Activated CD8-positive, alpha-beta memory T cell treated with anti-CD3 and anti-CD28 coated beads for 4 hours (primary cell): ENCODE results near the gene COL11A2.

ENCODE experiments used
- DNase-seq, 2 donors: peaks; one replicate each; pipeline ENCODE4 v3.0.0-alpha.2; 2020; ENCODE audit warnings: low read depth in 2 of 2

COL11A2 gene

GRCh38 chr6:33171880-33172687, 20.2 kb downstream of the COL11A2 start:
- DNase-seq, result no peak

- no peak for DNase-seq
Observed at GRCh38 chr6:33171016-33171879, 21.0 kb downstream of the COL11A2 start.

GRCh38 chr6:33170176-33171015, 21.9 kb downstream of the COL11A2 start:
- DNase-seq, result no peak

GRCh38 chr6:33169291-33170175, 22.7 kb downstream of the COL11A2 start:
- DNase-seq, result no peak

GRCh38 chr6:33168639-33169038, 23.6 kb downstream of the COL11A2 start:
- DNase-seq, result no peak

DNA sequence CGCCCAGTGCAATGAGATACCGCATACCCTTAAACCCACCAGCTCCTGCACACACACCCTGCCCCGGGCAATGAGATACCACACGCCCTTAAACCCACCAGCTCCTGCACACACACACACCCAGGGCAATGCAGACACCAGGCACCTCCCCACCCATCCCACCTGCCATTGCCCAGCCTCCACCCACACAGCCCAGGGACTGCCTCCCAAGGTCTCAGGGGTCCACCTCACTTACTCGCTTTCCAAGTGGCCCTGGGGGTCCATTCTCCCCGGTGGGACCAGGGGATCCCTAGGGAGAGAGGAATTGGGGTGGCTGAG, 24.0 kb downstream of the COL11A2 start:
- DNase-seq, result no peak

DNA sequence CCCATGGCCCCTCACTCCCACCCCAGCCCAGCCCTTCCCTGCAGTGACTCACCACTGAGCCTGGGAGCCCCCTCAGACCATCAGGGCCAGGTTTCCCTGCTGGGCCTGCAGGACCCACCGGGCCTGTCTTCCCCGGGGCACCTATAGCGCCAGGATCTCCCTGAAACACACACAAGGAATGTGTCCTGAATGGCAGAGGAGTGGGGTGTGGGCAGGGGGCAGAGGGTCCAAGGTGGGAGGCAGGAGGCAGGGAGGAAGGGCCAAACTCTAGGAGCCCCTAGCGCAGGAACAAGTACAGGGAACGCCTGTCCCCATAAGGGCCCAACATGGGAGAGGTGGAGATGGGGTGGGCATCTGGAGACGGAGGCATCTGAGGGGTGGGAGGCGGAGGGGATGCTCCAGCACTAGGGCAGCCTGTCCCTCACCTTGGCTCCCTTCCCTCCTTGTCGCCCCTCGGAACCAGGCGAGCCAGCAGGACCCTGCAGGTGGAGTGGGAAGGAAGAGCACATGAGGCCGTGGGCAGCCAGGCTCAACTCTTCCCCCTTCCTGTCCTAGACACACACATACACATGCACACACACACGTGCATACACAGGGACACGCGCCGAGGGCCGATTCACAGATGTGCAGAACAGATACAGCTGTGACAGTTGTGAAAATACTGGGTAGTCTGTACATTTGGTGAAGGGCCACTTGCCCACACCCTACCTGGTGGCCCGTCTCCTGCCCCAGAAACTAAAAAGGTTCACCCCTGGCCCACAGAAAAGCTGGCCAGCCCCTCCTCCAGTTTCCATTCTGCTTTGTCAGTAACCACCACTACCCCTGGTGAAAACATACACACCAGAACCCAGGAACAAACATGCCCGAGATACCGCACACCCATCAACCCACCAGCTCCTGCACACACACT, 24.6 kb downstream of the COL11A2 start:
- no peak for DNase-seq

- DNase-seq, result no peak
Observed at GRCh38 chr6:33166811-33167210, 25.5 kb downstream of the COL11A2 start.

- no peak for DNase-seq
Observed at GRCh38 chr6:33166363-33166762, 25.9 kb downstream of the COL11A2 start.

DNA sequence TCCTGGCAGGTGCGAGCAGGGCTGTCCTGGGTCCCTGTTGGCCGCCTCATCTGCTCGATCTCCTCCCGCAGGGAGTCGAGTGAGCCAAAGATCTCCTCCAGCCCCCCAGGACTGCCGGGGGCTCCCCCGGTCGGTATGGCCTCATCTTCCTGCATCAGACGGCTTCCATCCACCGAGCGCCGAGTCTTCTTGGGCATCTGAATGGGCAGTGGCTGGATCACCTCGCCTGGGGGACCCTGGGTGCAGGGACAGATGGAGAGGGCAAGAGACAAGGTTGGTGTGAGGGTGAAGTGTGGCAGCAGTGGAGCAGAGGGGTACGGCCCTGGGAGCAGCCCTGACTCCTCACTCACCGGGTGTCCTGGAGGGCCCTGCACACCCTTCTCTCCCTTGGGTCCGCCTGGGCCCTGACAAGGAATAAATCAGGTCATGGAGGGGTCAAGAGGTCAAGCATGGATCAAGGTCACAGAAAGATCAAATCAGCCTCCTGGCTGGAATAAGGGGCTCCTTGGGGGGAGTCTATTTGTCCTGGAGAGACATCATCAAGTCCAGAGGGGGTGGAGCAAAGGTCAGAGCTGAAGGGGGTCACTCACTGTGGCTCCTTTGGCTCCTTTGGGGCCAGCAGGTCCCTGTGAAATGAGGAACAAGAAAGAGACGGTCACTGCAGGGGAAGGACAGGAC, 26.5 kb downstream of the COL11A2 start:
- DNase-seq, result no peak

GRCh38 chr6:33164665-33165373, 27.4 kb downstream of the COL11A2 start:
- no peak for DNase-seq

- no peak for DNase-seq
Observed at GRCh38 chr6:33164176-33164575, 28.1 kb downstream of the COL11A2 start.

- no peak for DNase-seq
Observed at GRCh38 chr6:33163540-33163939, 28.7 kb downstream of the COL11A2 start.

DNA sequence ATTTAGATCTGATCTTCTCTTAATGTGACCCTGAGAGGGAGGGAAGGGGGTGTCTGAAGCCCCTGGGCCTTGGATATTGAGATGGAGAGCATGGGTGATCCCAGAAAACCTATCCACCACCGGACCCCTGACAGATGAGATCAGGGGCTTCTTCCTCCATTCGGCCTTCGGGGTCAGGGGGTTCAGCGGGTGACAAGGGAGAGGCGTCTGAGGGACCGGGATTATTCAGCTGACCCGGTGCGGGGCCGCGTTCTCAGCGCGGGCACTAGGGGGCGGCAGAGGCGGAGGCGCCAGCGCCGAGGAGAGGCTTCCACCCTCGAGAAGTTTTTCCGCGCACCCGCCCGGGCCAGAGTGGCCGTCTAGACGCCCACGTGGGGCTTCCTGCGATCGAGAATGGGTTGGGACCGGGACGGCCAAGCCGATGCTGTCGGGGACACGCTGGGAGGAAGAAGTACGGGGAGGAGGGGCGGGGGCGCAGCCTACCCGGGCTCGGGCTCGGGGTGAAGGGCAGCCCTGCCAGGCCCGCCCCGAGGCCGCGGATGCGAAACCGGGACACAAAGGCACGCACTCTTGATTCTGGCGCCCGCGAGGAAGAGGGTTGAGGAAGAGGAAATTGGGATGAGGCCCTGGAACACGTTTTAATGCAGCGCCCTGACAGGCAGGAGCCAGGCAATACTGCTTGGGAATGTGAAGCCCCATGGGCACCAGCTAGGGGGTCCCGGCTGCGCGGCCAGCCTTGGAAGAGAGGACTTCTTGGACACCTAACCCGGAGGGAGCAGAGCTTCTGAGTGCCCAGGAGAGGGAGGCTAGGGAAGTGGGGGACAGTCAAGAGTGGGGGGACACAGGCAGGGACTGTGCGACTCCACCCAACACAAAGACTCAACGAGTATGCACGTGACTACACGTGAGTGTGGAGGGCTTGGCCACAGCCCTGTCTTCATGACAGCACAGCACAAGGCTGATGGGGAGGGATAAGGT, 30.6 kb downstream of the COL11A2 start:
- peak; percentile 56 to 61 for DNase-seq

DNA sequence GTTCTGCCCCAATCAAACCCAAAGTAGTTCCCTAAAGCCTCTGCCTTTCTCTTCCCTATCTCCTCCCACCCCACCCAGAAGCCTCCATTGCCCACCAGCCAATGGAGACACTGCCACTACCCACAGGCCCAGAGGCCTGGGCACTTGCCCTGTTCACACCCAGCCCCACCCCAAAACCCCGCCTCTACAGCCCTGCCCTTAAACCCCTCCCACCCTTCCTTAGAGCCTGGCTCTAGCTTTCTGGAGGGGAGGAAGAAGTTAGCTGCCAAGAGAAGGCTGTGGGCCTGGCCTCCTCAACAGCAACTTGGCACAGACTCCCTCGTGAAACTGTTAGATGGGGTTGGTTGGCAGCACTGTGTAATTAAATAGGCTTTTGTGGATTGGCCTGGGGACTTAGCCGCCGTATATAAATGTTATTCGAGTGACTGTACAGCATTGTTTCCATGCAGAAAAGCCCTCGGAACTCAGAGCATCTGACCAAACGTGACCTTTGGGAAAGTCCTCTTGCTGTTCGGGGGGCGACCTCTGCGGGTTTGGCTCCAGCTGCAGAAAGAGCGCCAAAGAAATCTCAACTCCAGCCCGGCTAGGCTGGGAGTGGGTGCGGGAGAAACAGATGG, 31.4 kb downstream of the COL11A2 start:
- no peak for DNase-seq

DNA sequence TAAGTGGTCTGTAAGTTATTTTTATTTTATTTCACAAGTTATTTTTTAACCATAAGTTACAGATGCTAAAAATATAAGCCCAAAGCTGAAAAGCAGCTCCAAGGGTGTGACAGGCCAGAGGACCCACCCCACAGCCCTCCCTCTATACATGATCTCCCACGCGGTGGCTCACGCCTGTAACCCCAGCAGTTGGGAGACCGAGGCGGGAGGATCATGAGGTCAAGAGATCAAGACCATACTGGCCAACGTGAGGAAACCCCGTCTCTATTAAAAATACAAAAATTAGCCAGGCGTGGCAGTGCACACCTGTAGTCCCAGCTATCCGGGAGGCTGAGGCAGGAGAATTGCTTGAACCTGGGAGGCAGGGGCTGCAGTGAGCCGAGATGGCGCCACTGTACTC, 32.2 kb downstream of the COL11A2 start:
- no peak for DNase-seq

GRCh38 chr6:33156964-33157363, 35.3 kb downstream of the COL11A2 start:
- DNase-seq, result no peak
